Neural progenitor cell (in vitro differentiated cells): ENCODE data around the gene TPPP. TPM values are rescaled to one million over a fixed set of nuclear protein-coding genes. Genes with fewer than 3 reads are reported as not detected.

ENCODE experiments used
- DNase-seq: peaks from one replicate; pipeline ENCODE4 v3.0.0-alpha.2; 2016; ENCODE audit warnings: low spot score
- H2AFZ ChIP-seq: fragments of 200-600 bp; sonication (generic); replicated peaks from 2 replicates; pipeline ENCODE4 v1.6.1; 2016; ENCODE audit warnings: antibody characterized with exemption
- H3F3A ChIP-seq: fragments of 200-600 bp; sonication (generic); 2 replicates; pipeline ENCODE4 v1.6.1; 2016; ENCODE audit warnings: antibody characterized with exemption, low read depth
- H3K27ac ChIP-seq: fragments of 200-600 bp; sonication (generic); 2 replicates; pipeline ENCODE4 v1.5.1; 2016; ENCODE audit warnings: mild to moderate bottlenecking
- H3K27me3 ChIP-seq: fragments of 200-600 bp; sonication (generic); 2 replicates; pipeline ENCODE4 v1.6.1; 2016; ENCODE audit warnings: mild to moderate bottlenecking, moderate library complexity
- H3K36me3 ChIP-seq: fragments of 200-600 bp; sonication (generic); 2 replicates; pipeline ENCODE4 v1.5.1; 2016
- H3K4me1 ChIP-seq: fragments of 200-600 bp; sonication (generic); 2 replicates; pipeline ENCODE4 v1.6.1; 2016; ENCODE audit warnings: mixed run types
- H3K4me2 ChIP-seq: fragments of 200-600 bp; sonication (generic); 2 replicates; pipeline ENCODE4 v1.6.1; 2016
- H3K4me3 ChIP-seq: fragments of 200-600 bp; sonication (generic); 2 replicates; pipeline ENCODE4 v1.5.1; 2016
- H3K79me2 ChIP-seq: fragments of 200-600 bp; sonication (generic); 2 replicates; pipeline ENCODE4 v1.6.1; 2016; ENCODE audit warnings: low read depth
- H3K9ac ChIP-seq: fragments of 200-600 bp; sonication (generic); 2 replicates; pipeline ENCODE4 v1.6.1; 2016
- H3K9me3 ChIP-seq: fragments of 200-600 bp; sonication (generic); 2 replicates; pipeline ENCODE4 v1.5.1; 2016; ENCODE audit warnings: low read depth
- H4K20me1 ChIP-seq: fragments of 200-600 bp; sonication (generic); 2 replicates; pipeline ENCODE4 v1.6.1; 2016; ENCODE audit warnings: low read depth
- H3K27ac Mint-ChIP-seq: 3 replicates; pipeline ENCODE4 v1.8.0; 2021; ENCODE audit warnings: mixed read lengths
- H3K27me3 Mint-ChIP-seq: 2 replicates; pipeline ENCODE4 v1.8.0; 2022; ENCODE audit warnings: low read depth, mild to moderate bottlenecking, inconsistent platforms, moderate library complexity, mixed read lengths; ENCODE audit not compliant: insufficient read depth
- H3K36me3 Mint-ChIP-seq: 3 replicates; pipeline ENCODE4 v1.8.0; 2021; ENCODE audit warnings: mixed read lengths
- H3K4me1 Mint-ChIP-seq: 3 replicates; pipeline ENCODE4 v1.8.0; 2021; ENCODE audit warnings: mixed read lengths
- H3K4me3 Mint-ChIP-seq: 3 replicates; pipeline ENCODE4 v1.8.0; 2021; ENCODE audit warnings: mild to moderate bottlenecking, moderate library complexity, mixed read lengths
- H3K9me3 Mint-ChIP-seq: 3 replicates; pipeline ENCODE4 v1.8.0; 2020; ENCODE audit warnings: mixed read lengths
- CTCF ChIP-seq: fragments of 200-600 bp; sonication (generic); IDR thresholded peaks from 2 replicates; pipeline ENCODE4 v1.5.1; 2017; ENCODE audit warnings: antibody characterized with exemption, mild to moderate bottlenecking
- EZH2 ChIP-seq: fragments of 200-600 bp; sonication (generic); IDR thresholded peaks from 2 replicates; pipeline ENCODE4 v1.6.1; 2017; ENCODE audit warnings: antibody characterized with exemption, mild to moderate bottlenecking, moderate library complexity
- EZH2phosphoT487 ChIP-seq: fragments of 200-600 bp; sonication (generic); IDR thresholded peaks from 2 replicates; pipeline ENCODE4 v1.6.1; 2017; ENCODE audit warnings: antibody characterized with exemption
- total RNA-seq: library from RNA; depleted of rRNA; stranded (reverse); fragments of >200 nt; gene quantifications from 2 replicates; pipeline ENCODE4 v1.2.3, GENCODE V29; 2015; ENCODE audit warnings: low replicate concordance

TPPP gene
- total RNA-seq, 1 donor from 2014 or later = not detected

GRCh38 chr5:658103-658502 is 35.0 kb downstream of the TPPP start:
- H3K9ac ChIP-seq = no peak overlapping the region
- H2AFZ ChIP-seq = no peak overlapping the region
- no peaks in the 10 kb centered on the region for H3K36me3 ChIP-seq
- no peaks in the 10 kb centered on the region for H3K79me2 ChIP-seq
- H3K4me1 ChIP-seq = no peaks in the 10 kb centered on the region
- H3K27me3 ChIP-seq = no peaks in the 10 kb centered on the region
- Mint-ChIP-seq H3K4me1 (no peaks in the 10 kb centered on the region), H3K36me3 (peaks cover 59% of the 10 kb centered on the region), H3K4me3 (no peak overlapping the region), H3K27ac (no peak overlapping the region), H3K9me3 (peaks cover 2% of the 10 kb centered on the region), H3K27me3 (peaks cover 3% of the 10 kb centered on the region)
- no peak overlapping the region for H3K27ac ChIP-seq
- no peak for DNase-seq
- no peaks in the 10 kb centered on the region for H3K9me3 ChIP-seq
- H3K4me2 ChIP-seq = no peak overlapping the region
- no peak for TF ChIP-seq EZH2phosphoT487
- TF ChIP-seq CTCF = no peak
- no peak for TF ChIP-seq EZH2
- H3F3A ChIP-seq = no peaks in the 10 kb centered on the region
- H4K20me1 ChIP-seq = no peaks in the 10 kb centered on the region
- H3K4me3 ChIP-seq = no peak overlapping the region

GRCh38 chr5:657570-657969 is 35.6 kb downstream of the TPPP start:
- H3K36me3 Mint-ChIP-seq = peaks cover 59% of the 10 kb centered on the region
- H3K27me3 Mint-ChIP-seq = peaks cover 4% of the 10 kb centered on the region
- Histone ChIP-seq H3K79me2 (no peaks in the 10 kb centered on the region), H3K27me3 (no peaks in the 10 kb centered on the region), H3K4me2 (no peak overlapping the region), H3K27ac (no peak overlapping the region), H3K4me3 (no peak overlapping the region), H3K9ac (no peak overlapping the region), H4K20me1 (no peaks in the 10 kb centered on the region), H2AFZ (no peak overlapping the region), H3K36me3 (no peaks in the 10 kb centered on the region), H3K9me3 (no peaks in the 10 kb centered on the region), H3F3A (no peaks in the 10 kb centered on the region), H3K4me1 (no peaks in the 10 kb centered on the region)
- no peaks in the 10 kb centered on the region for H3K4me1 Mint-ChIP-seq
- no peak for DNase-seq
- H3K9me3 Mint-ChIP-seq = peaks cover 2% of the 10 kb centered on the region
- no peak overlapping the region for H3K27ac Mint-ChIP-seq
- H3K4me3 Mint-ChIP-seq = no peak overlapping the region
- TF ChIP-seq EZH2phosphoT487 (no peak), EZH2 (no peak), CTCF (no peak)

DNA sequence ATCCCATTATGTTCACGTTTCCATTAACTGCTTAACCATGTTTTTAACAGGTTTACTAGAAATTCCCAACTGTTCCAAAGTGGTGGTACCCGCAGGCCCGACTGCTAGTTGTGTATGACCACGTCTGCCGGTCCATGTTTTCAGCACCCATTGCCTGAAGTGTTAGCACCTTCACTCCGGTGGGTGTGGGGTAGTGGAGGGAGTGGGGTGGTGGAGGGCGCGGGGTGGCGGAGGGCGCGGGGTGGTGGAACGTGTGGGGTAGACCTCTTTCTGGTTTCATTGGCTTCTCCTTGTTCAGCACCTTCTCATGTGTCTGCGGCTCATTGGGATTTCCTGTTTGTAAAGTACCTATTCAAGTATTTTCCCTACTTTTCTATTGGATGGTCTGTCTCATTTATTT is 37.7 kb downstream of the TPPP start:
- Histone ChIP-seq H3K79me2 (no peaks in the 10 kb centered on the region), H3F3A (no peaks in the 10 kb centered on the region), H3K4me2 (no peak overlapping the region), H3K9me3 (no peaks in the 10 kb centered on the region), H2AFZ (no peak overlapping the region), H3K27me3 (no peaks in the 10 kb centered on the region), H3K9ac (no peak overlapping the region), H4K20me1 (no peaks in the 10 kb centered on the region), H3K27ac (no peak overlapping the region), H3K36me3 (no peaks in the 10 kb centered on the region), H3K4me3 (no peak overlapping the region), H3K4me1 (no peaks in the 10 kb centered on the region)
- Mint-ChIP-seq H3K27ac (no peak overlapping the region), H3K36me3 (peaks cover 51% of the 10 kb centered on the region), H3K27me3 (peaks cover 5% of the 10 kb centered on the region), H3K4me1 (no peaks in the 10 kb centered on the region), H3K4me3 (no peak overlapping the region), H3K9me3 (peaks cover 2% of the 10 kb centered on the region)
- DNase-seq = no peak
- TF ChIP-seq EZH2 = no peak
- no peak for TF ChIP-seq CTCF
